HG03520 (cell line): ENCODE data around the gene MYZAP.

ENCODE experiments used
- ATAC-seq: cut with Tn5 transposase; IDR thresholded peaks from one replicate; pipeline ENCODE4 v1.9.1; 2021; ENCODE audit warnings: mild to moderate bottlenecking, moderate library complexity; ENCODE audit not compliant: unreplicated experiment

MYZAP gene

GRCh38 chr15:57656434-57656833, 64.7 kb downstream of the MYZAP start:
- no peak for ATAC-seq

GRCh38 chr15:57657619-57658018, 65.9 kb downstream of the MYZAP start:
- no peak for ATAC-seq

- ATAC-seq, result no peak
Observed at GRCh38 chr15:57662091-57662744, 70.5 kb downstream of the MYZAP start.

- ATAC-seq, result no peak
Observed at GRCh38 chr15:57662802-57663201, 71.1 kb downstream of the MYZAP start.

- no peak for ATAC-seq
Observed at GRCh38 chr15:57663262-57663661, 71.6 kb downstream of the MYZAP start.

- ATAC-seq, result no peak
Observed at GRCh38 chr15:57665194-57665593, 73.5 kb downstream of the MYZAP start.

GRCh38 chr15:57665939-57666338, 74.2 kb downstream of the MYZAP start:
- ATAC-seq, result no peak

- ATAC-seq, result no peak
Observed at GRCh38 chr15:57667171-57667849, 75.6 kb downstream of the MYZAP start.

- no peak for ATAC-seq
Observed at GRCh38 chr15:57668016-57668415, 76.3 kb downstream of the MYZAP start.

GRCh38 chr15:57671636-57672035, 79.9 kb downstream of the MYZAP start:
- ATAC-seq, result no peak

GRCh38 chr15:57675481-57676181, 83.9 kb downstream of the MYZAP start:
- no peak for ATAC-seq

- no peak for ATAC-seq
Observed at GRCh38 chr15:57676585-57676984, 84.9 kb downstream of the MYZAP start.

GRCh38 chr15:57677204-57677603, 85.5 kb downstream of the MYZAP start:
- ATAC-seq, result no peak

- no peak for ATAC-seq
Observed at GRCh38 chr15:57680021-57680420, 88.3 kb downstream of the MYZAP start.

GRCh38 chr15:57681011-57681410, 89.3 kb downstream of the MYZAP start:
- ATAC-seq, result no peak

- ATAC-seq, result no peak
Observed at GRCh38 chr15:57683481-57683880, 91.8 kb downstream of the MYZAP start.

- ATAC-seq, result no peak
Observed at GRCh38 chr15:57684491-57685151, 92.9 kb downstream of the MYZAP start.

- no peak for ATAC-seq
Observed at GRCh38 chr15:57685306-57686095, 93.8 kb downstream of the MYZAP start.

- ATAC-seq, result no peak
Observed at GRCh38 chr15:57686657-57687056, 95.0 kb downstream of the MYZAP start.

GRCh38 chr15:57690341-57690966, 98.8 kb downstream of the MYZAP start:
- no peak for ATAC-seq
